Neural cell (in vitro differentiated cells): ENCODE results near the gene BANF1.

Source experiments
- CTCF ChIP-seq: fragments of 450-650 bp; IDR thresholded peaks from 2 replicates; pipeline ENCODE4 v1.5.1; 2014; ENCODE audit warnings: antibody characterized with exemption, mild to moderate bottlenecking, moderate library complexity; ENCODE audit not compliant: poor library complexity, severe bottlenecking
- EZH2 ChIP-seq: fragments of 200-600, 300-800 bp; shearing (Covaris generic), sonication (generic); IDR thresholded peaks from 2 replicates; pipeline ENCODE4 v1.6.1; 2014; ENCODE audit warnings: antibody characterized with exemption, low read length, borderline replicate concordance, mild to moderate bottlenecking; ENCODE audit not compliant: insufficient read depth, poor library complexity, severe bottlenecking
- RAD21 ChIP-seq: fragments of 450-650 bp; conservative IDR thresholded peaks from 2 replicates; pipeline ENCODE4 v1.6.1; 2014; ENCODE audit warnings: antibody characterized with exemption, mild to moderate bottlenecking, moderate library complexity
- TAF1 ChIP-seq: IDR thresholded peaks from 2 replicates; pipeline ENCODE4 v1.6.1; 2012; ENCODE audit warnings: low read depth
- TF ChIP-seq, protein P1 (sequence below): IDR thresholded peaks from 2 replicates; pipeline ENCODE4 v1.6.1; 2012; ENCODE audit warnings: borderline replicate concordance

- TF ChIP-seq EZH2 (no peak), TAF1 (no peak), CTCF (no peak), RAD21 (no peak)
- TF ChIP-seq, protein P1, sequence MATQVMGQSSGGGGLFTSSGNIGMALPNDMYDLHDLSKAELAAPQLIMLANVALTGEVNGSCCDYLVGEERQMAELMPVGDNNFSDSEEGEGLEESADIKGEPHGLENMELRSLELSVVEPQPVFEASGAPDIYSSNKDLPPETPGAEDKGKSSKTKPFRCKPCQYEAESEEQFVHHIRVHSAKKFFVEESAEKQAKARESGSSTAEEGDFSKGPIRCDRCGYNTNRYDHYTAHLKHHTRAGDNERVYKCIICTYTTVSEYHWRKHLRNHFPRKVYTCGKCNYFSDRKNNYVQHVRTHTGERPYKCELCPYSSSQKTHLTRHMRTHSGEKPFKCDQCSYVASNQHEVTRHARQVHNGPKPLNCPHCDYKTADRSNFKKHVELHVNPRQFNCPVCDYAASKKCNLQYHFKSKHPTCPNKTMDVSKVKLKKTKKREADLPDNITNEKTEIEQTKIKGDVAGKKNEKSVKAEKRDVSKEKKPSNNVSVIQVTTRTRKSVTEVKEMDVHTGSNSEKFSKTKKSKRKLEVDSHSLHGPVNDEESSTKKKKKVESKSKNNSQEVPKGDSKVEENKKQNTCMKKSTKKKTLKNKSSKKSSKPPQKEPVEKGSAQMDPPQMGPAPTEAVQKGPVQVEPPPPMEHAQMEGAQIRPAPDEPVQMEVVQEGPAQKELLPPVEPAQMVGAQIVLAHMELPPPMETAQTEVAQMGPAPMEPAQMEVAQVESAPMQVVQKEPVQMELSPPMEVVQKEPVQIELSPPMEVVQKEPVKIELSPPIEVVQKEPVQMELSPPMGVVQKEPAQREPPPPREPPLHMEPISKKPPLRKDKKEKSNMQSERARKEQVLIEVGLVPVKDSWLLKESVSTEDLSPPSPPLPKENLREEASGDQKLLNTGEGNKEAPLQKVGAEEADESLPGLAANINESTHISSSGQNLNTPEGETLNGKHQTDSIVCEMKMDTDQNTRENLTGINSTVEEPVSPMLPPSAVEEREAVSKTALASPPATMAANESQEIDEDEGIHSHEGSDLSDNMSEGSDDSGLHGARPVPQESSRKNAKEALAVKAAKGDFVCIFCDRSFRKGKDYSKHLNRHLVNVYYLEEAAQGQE, result no peak
These were observed 15.0 kb downstream of the BANF1 start for GRCh38 chr11:66017321-66017720.
